Mammary epithelial cell (primary cell): Measurements from ENCODE around the gene CACUL1.

Experiments
- CTCF ChIP-seq, 2 donors: IDR thresholded peaks in 1 of 2; conservative IDR thresholded peaks in 1 of 2; 2 replicates each; pipeline ENCODE4 v1.5.1; 2011 to 2012; ENCODE audit warnings: inconsistent platforms in 2 of 2, low read length in 2 of 2, mild to moderate bottlenecking in 2 of 2, control low read depth in 1 of 2, low read depth in 1 of 2; ENCODE audit not compliant: insufficient read depth in 1 of 2; ENCODE audit errors: extremely low read depth in 1 of 2
- EZH2 ChIP-seq: IDR thresholded peaks from 2 replicates; pipeline ENCODE4 v1.6.1; 2012; ENCODE audit warnings: low read length, inconsistent platforms, borderline replicate concordance

- TF ChIP-seq CTCF (conservative IDR thresholded peaks at IDR 0.05 in 1 of 2, IDR thresholded peaks at IDR 0.05 in 1 of 2; ENCODE audit: extremely low read depth in 1 of 2, insufficient read depth in 1 of 2, low read depth in 1 of 2, low read length in 2 of 2) (no peak), EZH2 (no peak)
Measured at GRCh38 chr10:118680197-118680596, 74.6 kb downstream of the CACUL1 start.
